Upper lobe of left lung (tissue), 4 donors: Measurements from ENCODE around the gene RSPH10B2.
"Not testable (repeated sequence)": the region's sequence is repeated elsewhere in the genome, so short reads cannot be mapped to it uniquely, and the experiment has no call there.

Source experiments
- CTCF ChIP-seq, 6 experiments: fragments of 450-650 bp in 4 of 6; fragments of 200-600 bp in 2 of 6; sonication (generic) in 2 of 6; IDR thresholded peaks; one replicate each; pipeline ENCODE4 v1.5.1; 2016 to 2019; ENCODE audit warnings: antibody characterized with exemption in 6 of 6
- EP300 ChIP-seq, 4 donors: sonication (generic); formaldehyde crosslinking; IDR thresholded peaks; one replicate each; pipeline ENCODE4 v1.5.1; 2017; ENCODE audit warnings: antibody characterized with exemption in 4 of 4, control low read depth in 2 of 4
- POLR2A ChIP-seq, 4 donors: fragments of 450-650 bp; IDR thresholded peaks; one replicate each; pipeline ENCODE4 v1.5.1; 2016 to 2017; ENCODE audit warnings: antibody characterized with exemption in 4 of 4, mild to moderate bottlenecking in 2 of 4

- not testable (repeated sequence) for TF ChIP-seq CTCF, POLR2A, EP300 (IDR thresholded peaks at IDR 0.05)
Measured at GRCh38 chr7:6792113-6792872, 38.4 kb downstream of the RSPH10B2 start.
